A673 (cell line): ENCODE data around the gene AGBL4. TPM values are rescaled to one million over a fixed set of nuclear protein-coding genes. Genes with fewer than 3 reads are reported as not detected.

ENCODE experiments used
- BruUV-seq: library from RNA; stranded (reverse); fragments of 400-500 nt; replicated peaks from 2 replicates; lab custom pipeline; 2021; lab: Mats Ljungman, UMichigan
- CTCF ChIA-PET: fragments of 300-600 bp; sonication (Branson Sonifier 250); formaldehyde crosslinking; loops from one replicate; lab custom pipeline; 2022; ENCODE audit warnings: antibody characterized with exemption; lab: Charles Lee
- POLR2A ChIA-PET: fragments of 300-600 bp; sonication (Branson Sonifier 250); formaldehyde crosslinking; loops from one replicate; lab custom pipeline; 2022; ENCODE audit warnings: antibody characterized with exemption; ENCODE audit not compliant: low non-redundant PET; lab: Charles Lee
- DNase-seq: peaks from one replicate; pipeline ENCODE4 v3.0.0-alpha.2; 2015; ENCODE audit warnings: low spot score
- H3K27ac ChIP-seq: fragments of 200-600 bp; sonication (generic); 2 replicates; pipeline ENCODE4 v1.5.1; 2016; ENCODE audit warnings: mixed run types, low read depth, mild to moderate bottlenecking, mixed read lengths, antibody characterized with exemption, low read length; ENCODE audit not compliant: poor library complexity, severe bottlenecking
- H3K27me3 ChIP-seq: fragments of 200-600 bp; sonication (generic); replicated peaks from 2 replicates; pipeline ENCODE4 v1.6.1; 2017; ENCODE audit warnings: mixed run types, low read depth, mild to moderate bottlenecking, mixed read lengths, antibody characterized with exemption, low read length; ENCODE audit not compliant: insufficient read depth, poor library complexity
- H3K36me3 ChIP-seq: fragments of 200-600 bp; sonication (generic); 2 replicates; pipeline ENCODE4 v1.6.1; 2016; ENCODE audit warnings: mixed run types, mild to moderate bottlenecking, mixed read lengths, antibody characterized with exemption, low read length; ENCODE audit not compliant: insufficient read depth, poor library complexity, severe bottlenecking
- H3K4me1 ChIP-seq: fragments of 200-600 bp; sonication (generic); 2 replicates; pipeline ENCODE4 v1.6.1; 2017; ENCODE audit warnings: mixed run types, mild to moderate bottlenecking, mixed read lengths, antibody characterized with exemption, low read length; ENCODE audit not compliant: insufficient read depth, poor library complexity, severe bottlenecking
- H3K4me3 ChIP-seq: fragments of 200-600 bp; sonication (generic); 2 replicates; pipeline ENCODE4 v1.5.1; 2016; ENCODE audit warnings: low read depth, mixed run types, mild to moderate bottlenecking, mixed read lengths, low read length; ENCODE audit not compliant: poor library complexity, severe bottlenecking
- H3K9me3 ChIP-seq: fragments of 200-600 bp; sonication (generic); 2 replicates; pipeline ENCODE4 v1.6.1; 2016; ENCODE audit warnings: mixed run types, low read depth, mild to moderate bottlenecking, mixed read lengths, antibody characterized with exemption, low read length; ENCODE audit not compliant: poor library complexity, severe bottlenecking
- CTCF ChIP-seq: fragments of 300-800, 200-600 bp; sonication (generic); conservative IDR thresholded peaks from 2 replicates; pipeline ENCODE4 v1.5.1; 2017; ENCODE audit warnings: low read depth, mild to moderate bottlenecking, antibody characterized with exemption, low read length, moderate library complexity, mixed read lengths
- EZH2 ChIP-seq: fragments of 200-600 bp; sonication (generic); IDR thresholded peaks from 2 replicates; pipeline ENCODE4 v1.6.1; 2017; ENCODE audit warnings: borderline replicate concordance, low read depth, mild to moderate bottlenecking, mixed read lengths, antibody characterized with exemption, low read length; ENCODE audit not compliant: poor library complexity, severe bottlenecking
- intact Hi-C: fragments of 100-400 bp; cut with micrococcal nuclease; formaldehyde crosslinking; loops from one replicate; pipeline ENCODE4 v1.10.0; 2022; ENCODE audit not compliant: unreplicated experiment
- total RNA-seq: library from RNA; stranded (reverse); gene quantifications from 2 replicates; pipeline ENCODE4 v1.2.3, GENCODE V29; 2021

Gene AGBL4
- total RNA-seq, 1 experiment from 2014 or later: 0.32 TPM

GRCh38 chr1:48629867-48630266 lies 1393.9 kb downstream of the AGBL4 start:
- intact Hi-C loops: no loop called here
- POLR2A ChIA-PET: no interaction called here

GRCh38 chr1:48627486-48627885 lies 1396.3 kb downstream of the AGBL4 start:
- peaks cover 5% of the 10 kb centered on the region for H3K27me3 ChIP-seq
- H3K4me3 ChIP-seq: no peak overlapping the region
- H3K9me3 ChIP-seq: no peaks in the 10 kb centered on the region
- no peak for DNase-seq
- H3K27ac ChIP-seq: no peak overlapping the region
- POLR2A ChIA-PET: no interaction called here
- intact Hi-C loops: no loop called here
- CTCF ChIA-PET: no interaction called here
- no peaks in the 10 kb centered on the region for H3K36me3 ChIP-seq
- H3K4me1 ChIP-seq: no peaks in the 10 kb centered on the region
- BruUV-seq: no TSS peak
- no peak for TF ChIP-seq EZH2
- no peak for TF ChIP-seq CTCF

More at GRCh38 chr1:48629867-48630266, 1393.9 kb downstream of the AGBL4 start:
- CTCF ChIA-PET: no interaction called here
- no peaks in the 10 kb centered on the region for H3K36me3 ChIP-seq
- DNase-seq: no peak
- TF ChIP-seq EZH2 (no peak), CTCF (no peak)
- H3K4me1 ChIP-seq: no peaks in the 10 kb centered on the region
- H3K9me3 ChIP-seq: no peaks in the 10 kb centered on the region
- H3K27ac ChIP-seq: no peak overlapping the region
- no peak overlapping the region for H3K4me3 ChIP-seq
- no TSS peak for BruUV-seq
- peaks cover 5% of the 10 kb centered on the region for H3K27me3 ChIP-seq

- Histone ChIP-seq H3K27ac (no peak overlapping the region), H3K27me3 (no peaks in the 10 kb centered on the region), H3K36me3 (no peaks in the 10 kb centered on the region), H3K4me1 (no peaks in the 10 kb centered on the region), H3K4me3 (no peak overlapping the region), H3K9me3 (no peaks in the 10 kb centered on the region)
- peak; percentile 28 for DNase-seq
- TF ChIP-seq EZH2: no peak
- TF ChIP-seq CTCF: no peak
- intact Hi-C loops: no loop called here
- ChIA-PET CTCF (no interaction called here), POLR2A (no interaction called here)
- no TSS peak for BruUV-seq
These were observed 1404.2 kb downstream of the AGBL4 start for GRCh38 chr1:48619539-48619938.
